Osteoblast (primary cell): ENCODE results near the gene TTC1. TPM values are rescaled to one million over a fixed set of nuclear protein-coding genes. Genes with fewer than 3 reads are reported as not detected.

Source experiments
- DNase-seq: peaks from one replicate; pipeline ENCODE4 v3.0.0; 2011; ENCODE audit warnings: low spot score, mixed read lengths; ENCODE audit not compliant: insufficient read length; ENCODE audit errors: missing footprints
- H2AFZ ChIP-seq: 2 replicates; pipeline ENCODE4 v1.6.0; 2011; ENCODE audit warnings: mild to moderate bottlenecking, low read length
- H3K27ac ChIP-seq: 2 replicates; pipeline ENCODE4 v1.5.1; 2011; ENCODE audit warnings: mild to moderate bottlenecking, low read depth, low read length, moderate library complexity
- H3K27me3 ChIP-seq: 2 replicates; pipeline ENCODE4 v1.6.0; 2012; ENCODE audit warnings: mild to moderate bottlenecking, control low read depth, inconsistent platforms, low read length, moderate library complexity; ENCODE audit not compliant: insufficient read depth
- H3K36me3 ChIP-seq: 2 replicates; pipeline ENCODE4 v1.5.1; 2011; ENCODE audit warnings: mild to moderate bottlenecking, low read length, control low read depth, moderate library complexity; ENCODE audit not compliant: insufficient read depth
- H3K4me1 ChIP-seq: 2 replicates; pipeline ENCODE4 v1.5.1; 2011; ENCODE audit warnings: mild to moderate bottlenecking, low read length, control low read depth, moderate library complexity; ENCODE audit not compliant: insufficient read depth
- H3K4me2 ChIP-seq: 2 replicates; pipeline ENCODE4 v1.6.0; 2011; ENCODE audit warnings: mild to moderate bottlenecking, low read length; ENCODE audit not compliant: insufficient read depth
- H3K4me3 ChIP-seq: fragments of 200-600 bp; sonication (generic); 3 replicates; pipeline ENCODE4 v1.5.1; 2012; ENCODE audit warnings: mild to moderate bottlenecking, low read length, inconsistent platforms; ENCODE audit not compliant: insufficient read depth
- H3K79me2 ChIP-seq: 2 replicates; pipeline ENCODE4 v1.6.0; 2012; ENCODE audit warnings: mild to moderate bottlenecking, low read length, control low read depth, inconsistent platforms; ENCODE audit not compliant: insufficient read depth
- H3K9me3 ChIP-seq: 2 replicates; pipeline ENCODE4 v1.5.1; 2011; ENCODE audit warnings: low read depth, low read length, control low read depth
- H4K20me1 ChIP-seq: 2 replicates; pipeline ENCODE4 v1.6.0; 2012; ENCODE audit warnings: mild to moderate bottlenecking, low read length, control low read depth; ENCODE audit not compliant: insufficient read depth
- CTCF ChIP-seq: IDR thresholded peaks from 2 replicates; pipeline ENCODE4 v1.5.1; 2011; ENCODE audit warnings: mild to moderate bottlenecking, low read depth, low read length, moderate library complexity; ENCODE audit errors: extremely low read depth
- total RNA-seq: library from RNA; depleted of rRNA; stranded (reverse); fragments of >200 nt; gene quantifications from 2 replicates; pipeline ENCODE4 v1.2.3, GENCODE V29; 2012

The TTC1 gene
- total RNA-seq, 1 donor: 49.9 TPM

GRCh38 chr5:160075073-160075472, 66.1 kb downstream of the TTC1 start:
- Histone ChIP-seq H3K9me3 (no peaks in the 10 kb centered on the region), H2AFZ (no peak overlapping the region), H3K27ac (no peak overlapping the region), H3K36me3 (peaks cover 4% of the 10 kb centered on the region), H3K4me1 (no peaks in the 10 kb centered on the region), H3K4me2 (no peak overlapping the region), H4K20me1 (no peaks in the 10 kb centered on the region), H3K27me3 (no peaks in the 10 kb centered on the region), H3K4me3 (no peak overlapping the region), H3K79me2 (no peaks in the 10 kb centered on the region)
- no peak for TF ChIP-seq CTCF
- DNase-seq: no peak

GRCh38 chr5:160076997-160077396, 68.1 kb downstream of the TTC1 start:
- Histone ChIP-seq H3K9me3 (no peaks in the 10 kb centered on the region), H3K4me1 (peaks cover 2% of the 10 kb centered on the region), H2AFZ (no peak overlapping the region), H3K36me3 (peaks cover 4% of the 10 kb centered on the region), H3K79me2 (no peaks in the 10 kb centered on the region), H3K4me2 (no peak overlapping the region), H3K27ac (no peak overlapping the region), H4K20me1 (no peaks in the 10 kb centered on the region), H3K4me3 (no peak overlapping the region), H3K27me3 (no peaks in the 10 kb centered on the region)
- no peak for TF ChIP-seq CTCF
- DNase-seq: no peak

GRCh38 chr5:160079753-160080152, 70.8 kb downstream of the TTC1 start:
- Histone ChIP-seq H4K20me1 (peaks cover 3% of the 10 kb centered on the region), H3K27ac (no peak overlapping the region), H3K36me3 (peaks cover 4% of the 10 kb centered on the region), H3K4me2 (no peak overlapping the region), H3K27me3 (no peaks in the 10 kb centered on the region), H3K9me3 (no peaks in the 10 kb centered on the region), H3K4me1 (peaks cover 26% of the 10 kb centered on the region), H3K4me3 (no peak overlapping the region), H2AFZ (no peak overlapping the region), H3K79me2 (no peaks in the 10 kb centered on the region)
- no peak for DNase-seq
- TF ChIP-seq CTCF: no peak

- no peak for TF ChIP-seq CTCF
- Histone ChIP-seq H4K20me1 (peaks cover 3% of the 10 kb centered on the region), H3K4me3 (no peak overlapping the region), H3K9me3 (no peaks in the 10 kb centered on the region), H3K79me2 (no peaks in the 10 kb centered on the region), H3K4me1 (peaks cover 27% of the 10 kb centered on the region), H3K4me2 (no peak overlapping the region), H3K27ac (no peak overlapping the region), H3K36me3 (peaks cover 4% of the 10 kb centered on the region), H2AFZ (no peak overlapping the region), H3K27me3 (no peaks in the 10 kb centered on the region)
- DNase-seq: no peak
Measured at GRCh38 chr5:160081495-160081894, 72.6 kb downstream of the TTC1 start.
